AG04449 (cell line): ENCODE results near the gene RAPGEF3.

Source experiments
- CTCF ChIA-PET: fragments of 350-600 bp; formaldehyde crosslinking; extraction: SDS; loops from one replicate; lab custom pipeline; 2021; ENCODE audit warnings: antibody characterized with exemption; lab: Yijun Ruan, JAX
- POLR2A ChIA-PET: fragments of 400-600, 350-600 bp; formaldehyde crosslinking; extraction: SDS; loops from one replicate; lab custom pipeline; 2020; ENCODE audit warnings: antibody characterized with exemption, inconsistent platforms; lab: Yijun Ruan, JAX
- DNase-seq: peaks from one replicate; pipeline ENCODE4 v3.0.0-alpha.2; 2010; ENCODE audit warnings: low read depth, low spot score
- H3K4me3 ChIP-seq: 2 replicates; pipeline ENCODE4 v1.5.1; 2011; ENCODE audit warnings: low read depth, mild to moderate bottlenecking, control low read depth, low read length
- TF ChIP-seq, protein P1 (sequence below): IDR thresholded peaks from one replicate; pipeline ENCODE4 v1.5.1; 2011; ENCODE audit warnings: mild to moderate bottlenecking, moderate library complexity, low read length, control low read depth, inconsistent platforms; ENCODE audit not compliant: insufficient read depth; ENCODE audit errors: missing control alignments

The RAPGEF3 gene

DNA sequence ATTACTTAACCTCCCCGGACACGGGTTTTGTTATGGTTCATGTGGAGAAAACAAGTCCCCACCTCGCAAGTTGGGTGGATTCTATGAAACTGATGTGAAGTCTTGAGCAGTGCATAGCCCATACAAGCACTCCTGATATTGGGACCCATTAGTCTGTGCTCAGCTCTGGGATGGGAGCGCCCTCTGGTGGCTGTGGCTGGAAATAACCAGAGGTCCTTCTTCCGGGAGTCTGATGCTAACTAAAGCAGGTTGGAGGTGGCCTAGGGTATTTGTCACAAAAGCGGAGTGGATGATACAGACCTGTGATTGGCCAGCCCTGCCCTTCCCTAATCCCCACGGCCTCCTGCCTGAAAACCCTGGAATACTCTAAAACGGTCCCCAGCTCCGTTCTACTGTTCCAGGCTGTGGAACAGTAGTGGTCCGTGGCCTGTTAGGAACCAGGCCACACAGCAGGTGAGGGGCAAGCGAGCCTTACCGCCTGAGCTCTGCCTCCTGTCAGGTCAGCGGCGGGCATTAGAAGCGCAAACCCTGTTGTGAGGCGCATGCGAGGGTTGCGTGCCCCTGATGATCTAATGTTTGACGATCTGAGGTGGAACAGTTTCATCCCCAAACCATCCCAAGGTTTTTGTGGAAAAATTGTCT, 20.7 kb upstream of the RAPGEF3 start:
- ChIA-PET POLR2A (interaction anchor here (0.9 to 1.2 kb wide), 3 partner anchors 43 to 73 kb away, joined by 3 to 6 read pairs (median 3); partner anchors contain the start of gene RPAP3), CTCF (interaction anchor here (0.9 to 19.6 kb wide), 14 partner anchors 11 to 747 kb away, joined by 3 to 1419 read pairs (median 8); partner anchors contain the start of genes ENDOU, RAPGEF3, RPAP3 and TMEM106C)
- H3K4me3 ChIP-seq, result no peak overlapping the region
- TF ChIP-seq, protein P1, sequence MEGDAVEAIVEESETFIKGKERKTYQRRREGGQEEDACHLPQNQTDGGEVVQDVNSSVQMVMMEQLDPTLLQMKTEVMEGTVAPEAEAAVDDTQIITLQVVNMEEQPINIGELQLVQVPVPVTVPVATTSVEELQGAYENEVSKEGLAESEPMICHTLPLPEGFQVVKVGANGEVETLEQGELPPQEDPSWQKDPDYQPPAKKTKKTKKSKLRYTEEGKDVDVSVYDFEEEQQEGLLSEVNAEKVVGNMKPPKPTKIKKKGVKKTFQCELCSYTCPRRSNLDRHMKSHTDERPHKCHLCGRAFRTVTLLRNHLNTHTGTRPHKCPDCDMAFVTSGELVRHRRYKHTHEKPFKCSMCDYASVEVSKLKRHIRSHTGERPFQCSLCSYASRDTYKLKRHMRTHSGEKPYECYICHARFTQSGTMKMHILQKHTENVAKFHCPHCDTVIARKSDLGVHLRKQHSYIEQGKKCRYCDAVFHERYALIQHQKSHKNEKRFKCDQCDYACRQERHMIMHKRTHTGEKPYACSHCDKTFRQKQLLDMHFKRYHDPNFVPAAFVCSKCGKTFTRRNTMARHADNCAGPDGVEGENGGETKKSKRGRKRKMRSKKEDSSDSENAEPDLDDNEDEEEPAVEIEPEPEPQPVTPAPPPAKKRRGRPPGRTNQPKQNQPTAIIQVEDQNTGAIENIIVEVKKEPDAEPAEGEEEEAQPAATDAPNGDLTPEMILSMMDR, result peak; percentile 86
- peak; percentile 34 for DNase-seq

- POLR2A ChIA-PET, result interaction anchor here (0.9 kb wide), 1 partner anchor 42 kb away, joined by 3 read pairs; no protein-coding TSS in a partner anchor
- no peak overlapping the region for H3K4me3 ChIP-seq
- TF ChIP-seq, protein P1, result no peak
- DNase-seq, result no peak
- CTCF ChIA-PET, result interaction anchor here (0.9 to 19.6 kb wide), 14 partner anchors 11 to 746 kb away, joined by 3 to 1419 read pairs (median 9); partner anchors contain the start of genes ENDOU, RAPGEF3, RPAP3 and TMEM106C
Observed at GRCh38 chr12:47778881-47779280, 20.2 kb upstream of the RAPGEF3 start.

DNA sequence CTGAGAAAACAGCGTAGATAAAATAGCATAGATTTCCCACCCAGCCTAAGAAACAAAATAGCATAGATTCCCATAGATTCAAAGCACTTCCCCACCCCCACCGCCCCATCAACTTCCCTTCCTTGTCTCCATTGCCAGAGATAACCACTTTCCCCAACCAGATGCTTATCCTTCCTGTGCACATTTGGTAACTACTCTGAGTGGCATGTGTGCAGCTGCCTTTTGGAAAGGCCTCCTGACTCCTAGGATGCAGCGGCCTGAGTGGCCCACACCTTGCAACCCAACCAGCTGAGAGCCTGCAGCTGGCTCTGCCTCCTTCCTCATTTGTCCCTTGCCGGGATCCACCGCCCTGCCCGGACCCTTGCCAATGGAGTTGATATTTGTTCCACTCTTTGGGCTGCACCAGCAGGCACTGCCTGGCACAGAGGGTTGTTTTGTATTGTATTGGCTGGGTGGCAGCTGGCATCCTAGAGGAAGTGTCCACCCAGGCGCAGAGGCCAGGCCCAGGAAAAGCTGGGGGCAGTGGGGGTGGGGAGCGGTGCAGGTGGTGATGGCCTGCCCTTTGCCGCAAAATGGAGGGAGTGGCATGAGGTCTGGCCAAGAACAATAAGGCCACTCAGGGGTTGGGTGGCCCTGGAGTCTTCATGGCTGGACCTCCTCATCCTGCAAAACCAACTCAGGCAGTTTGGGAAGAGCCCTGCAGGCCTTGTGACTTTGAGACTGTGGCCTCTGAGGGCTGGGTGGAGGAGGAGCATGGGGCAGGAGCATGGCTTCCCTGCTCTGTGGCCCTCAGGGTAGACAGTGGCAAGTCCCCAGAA, 19.3 kb upstream of the RAPGEF3 start:
- TF ChIP-seq, protein P1, result no peak
- ChIA-PET CTCF (interaction anchor here (1.3 to 19.6 kb wide), 12 partner anchors 10 to 172 kb away, joined by 3 to 1419 read pairs (median 46); partner anchors contain the start of genes ENDOU, RAPGEF3 and RPAP3), POLR2A (interaction anchor here (1.0 kb wide), 1 partner anchor 20 kb away, joined by 4 read pairs; no protein-coding TSS in a partner anchor)
- no peak for DNase-seq
- no peak overlapping the region for H3K4me3 ChIP-seq

DNA sequence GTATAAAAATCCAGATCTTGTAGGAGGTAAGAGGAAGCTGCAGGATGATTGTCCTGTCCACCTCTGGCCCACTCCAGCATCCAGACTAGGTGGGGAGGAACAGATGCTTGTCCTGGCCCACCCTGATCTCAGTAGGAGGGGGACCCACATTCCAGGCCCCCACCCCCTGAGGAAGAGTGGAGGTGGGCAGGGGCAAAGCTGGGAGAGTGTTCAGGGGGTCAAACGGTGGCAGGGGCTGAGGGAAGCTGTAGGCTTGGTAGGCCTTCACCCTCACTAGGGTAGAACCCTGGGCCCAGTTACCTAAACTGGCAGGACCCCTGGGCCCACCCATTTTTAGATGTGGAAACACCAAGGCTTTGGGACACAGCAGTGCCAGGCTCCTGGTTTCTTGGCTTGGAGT, 18.5 kb upstream of the RAPGEF3 start:
- no peak for DNase-seq
- TF ChIP-seq, protein P1, result no peak
- ChIA-PET POLR2A (interaction anchor here (1.0 kb wide), 1 partner anchor 19 kb away, joined by 4 read pairs; no protein-coding TSS in a partner anchor), CTCF (interaction anchor here (0.8 to 19.6 kb wide), 11 partner anchors 10 to 173 kb away, joined by 3 to 1419 read pairs (median 30); partner anchors contain the start of genes ENDOU, RAPGEF3 and RPAP3)
- no peak overlapping the region for H3K4me3 ChIP-seq

GRCh38 chr12:47776471-47777143, 17.9 kb upstream of the RAPGEF3 start:
- DNase-seq, result no peak
- TF ChIP-seq, protein P1, result no peak
- ChIA-PET POLR2A (interaction anchor here (1.0 kb wide), 1 partner anchor 18 kb away, joined by 4 read pairs; no protein-coding TSS in a partner anchor), CTCF (interaction anchor here (0.8 to 19.6 kb wide), 11 partner anchors 10 to 744 kb away, joined by 3 to 1419 read pairs (median 30); partner anchors contain the start of genes ENDOU, RAPGEF3 and RPAP3)
- no peak overlapping the region for H3K4me3 ChIP-seq
